DND-41 (cell line): ENCODE results near the gene AMPD3.

Source experiments
- EZH2 ChIP-seq: IDR thresholded peaks from 3 replicates; pipeline ENCODE4 v1.6.1; 2012; ENCODE audit warnings: borderline replicate concordance, low read depth, mild to moderate bottlenecking, moderate library complexity, low read length, inconsistent platforms; ENCODE audit not compliant: severe bottlenecking
- TF ChIP-seq, protein P1 (sequence below): IDR thresholded peaks from 2 replicates; pipeline ENCODE4 v1.5.1; 2012; ENCODE audit warnings: borderline replicate concordance, low read length, moderate library complexity, mild to moderate bottlenecking; ENCODE audit not compliant: poor library complexity, severe bottlenecking; ENCODE audit errors: extremely low read depth

DNA sequence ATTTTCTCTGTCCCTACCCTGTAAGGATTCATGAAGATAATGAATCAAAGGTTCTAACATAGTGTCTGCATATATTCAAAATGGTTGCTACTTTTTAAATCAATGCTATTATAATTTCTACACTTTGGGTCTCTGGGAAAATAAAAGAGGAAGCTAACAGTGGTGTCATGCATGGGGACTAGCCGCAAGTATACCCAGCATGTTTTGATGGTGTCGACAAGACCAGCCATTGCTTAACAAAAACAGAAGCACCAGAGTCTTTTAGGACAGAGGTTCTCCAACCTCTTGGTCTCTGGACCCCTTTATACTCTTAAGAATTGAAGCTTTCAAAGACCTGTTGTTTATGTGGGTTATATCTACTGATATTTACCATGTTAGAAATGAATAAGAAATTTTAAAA lies 48.2 kb downstream of the AMPD3 start:
- TF ChIP-seq, protein P1, sequence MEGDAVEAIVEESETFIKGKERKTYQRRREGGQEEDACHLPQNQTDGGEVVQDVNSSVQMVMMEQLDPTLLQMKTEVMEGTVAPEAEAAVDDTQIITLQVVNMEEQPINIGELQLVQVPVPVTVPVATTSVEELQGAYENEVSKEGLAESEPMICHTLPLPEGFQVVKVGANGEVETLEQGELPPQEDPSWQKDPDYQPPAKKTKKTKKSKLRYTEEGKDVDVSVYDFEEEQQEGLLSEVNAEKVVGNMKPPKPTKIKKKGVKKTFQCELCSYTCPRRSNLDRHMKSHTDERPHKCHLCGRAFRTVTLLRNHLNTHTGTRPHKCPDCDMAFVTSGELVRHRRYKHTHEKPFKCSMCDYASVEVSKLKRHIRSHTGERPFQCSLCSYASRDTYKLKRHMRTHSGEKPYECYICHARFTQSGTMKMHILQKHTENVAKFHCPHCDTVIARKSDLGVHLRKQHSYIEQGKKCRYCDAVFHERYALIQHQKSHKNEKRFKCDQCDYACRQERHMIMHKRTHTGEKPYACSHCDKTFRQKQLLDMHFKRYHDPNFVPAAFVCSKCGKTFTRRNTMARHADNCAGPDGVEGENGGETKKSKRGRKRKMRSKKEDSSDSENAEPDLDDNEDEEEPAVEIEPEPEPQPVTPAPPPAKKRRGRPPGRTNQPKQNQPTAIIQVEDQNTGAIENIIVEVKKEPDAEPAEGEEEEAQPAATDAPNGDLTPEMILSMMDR, result no peak
- TF ChIP-seq EZH2, result no peak
